BJ (cell line): ENCODE data around the gene SLC22A23. TPM values are rescaled to one million over a fixed set of nuclear protein-coding genes. Genes with fewer than 3 reads are reported as not detected.

Experiments
- CTCF ChIA-PET: fragments of 350-600 bp; formaldehyde crosslinking; extraction: SDS; loops from one replicate; lab custom pipeline; 2021; ENCODE audit warnings: antibody characterized with exemption, inconsistent platforms; lab: Yijun Ruan, JAX
- POLR2A ChIA-PET: fragments of 300-600 bp; sonication (Branson Sonifier 250); formaldehyde crosslinking; extraction: SDS; loops from one replicate; lab custom pipeline; 2021; ENCODE audit warnings: antibody characterized with exemption; lab: Charles Lee
- DNase-seq: peaks from one replicate; pipeline ENCODE4 v3.0.0-alpha.2; 2011; ENCODE audit warnings: low read depth
- H3K27me3 ChIP-seq: 2 replicates; pipeline ENCODE4 v1.6.0; 2011; ENCODE audit warnings: low read length; ENCODE audit not compliant: control insufficient read depth, insufficient read depth
- H3K36me3 ChIP-seq: 2 replicates; pipeline ENCODE4 v1.5.1; 2011; ENCODE audit warnings: low read length; ENCODE audit not compliant: control insufficient read depth, insufficient read depth
- H3K4me3 ChIP-seq: 2 replicates; pipeline ENCODE4 v1.5.1; 2011; ENCODE audit warnings: low read depth, mild to moderate bottlenecking, control low read depth, low read length
- polyA plus RNA-seq: library from polyadenylated mRNA; depleted of rRNA; stranded (reverse); fragments of >200 nt; gene quantifications from 2 replicates; pipeline ENCODE4 v1.2.3, GENCODE V29; 2011
- TF ChIP-seq, protein P1 (sequence below): IDR thresholded peaks from 2 replicates; pipeline ENCODE4 v1.5.1; 2011; ENCODE audit warnings: low read depth, mild to moderate bottlenecking, control low read depth, inconsistent platforms, low read length, moderate library complexity; ENCODE audit not compliant: insufficient read depth

Gene SLC22A23
- polyA plus RNA-seq, 1 experiment: 0.44 TPM

DNA sequence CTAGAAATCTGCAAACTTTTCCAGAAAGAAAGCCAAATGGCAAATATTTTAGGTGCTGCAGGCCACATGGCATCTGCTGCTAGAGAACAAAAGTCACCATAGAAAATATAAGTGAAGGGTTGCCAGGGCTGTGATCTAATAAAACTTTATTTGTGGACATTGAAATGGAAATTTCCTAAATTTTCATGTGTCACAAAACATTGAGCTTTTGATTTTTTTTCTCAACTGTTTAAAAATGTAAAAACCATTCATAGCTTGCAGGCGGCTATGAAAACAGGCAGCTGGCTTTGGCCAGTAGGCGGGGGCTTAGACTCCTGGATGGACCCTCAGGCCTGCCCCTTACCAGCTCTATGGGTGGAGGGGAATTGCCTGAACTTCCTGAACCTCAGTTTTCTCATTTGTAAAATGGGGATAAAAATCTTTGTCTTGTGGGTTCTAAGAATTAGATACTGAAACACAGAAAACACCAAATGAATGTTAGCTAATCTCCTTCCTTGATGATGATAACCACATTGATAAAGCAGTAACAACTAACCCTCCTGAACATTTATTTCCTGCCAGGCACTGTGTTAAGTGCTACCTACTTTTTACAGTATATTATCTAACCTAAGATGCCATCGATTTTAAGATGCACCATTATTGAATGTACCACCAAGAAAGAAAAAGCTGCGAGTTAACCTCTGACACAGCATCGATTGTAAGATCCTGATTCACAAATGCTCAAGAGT is 85.5 kb downstream of the SLC22A23 start:
- Histone ChIP-seq H3K27me3 (peaks cover 17% of the 10 kb centered on the region), H3K36me3 (no peaks in the 10 kb centered on the region), H3K4me3 (no peak overlapping the region)
- ChIA-PET CTCF (interaction anchor here (1.2 to 1.7 kb wide), 2 partner anchors 30 to 32 kb away, joined by 3 read pairs; no protein-coding TSS in a partner anchor), POLR2A (no interaction called here)
- TF ChIP-seq, protein P1, sequence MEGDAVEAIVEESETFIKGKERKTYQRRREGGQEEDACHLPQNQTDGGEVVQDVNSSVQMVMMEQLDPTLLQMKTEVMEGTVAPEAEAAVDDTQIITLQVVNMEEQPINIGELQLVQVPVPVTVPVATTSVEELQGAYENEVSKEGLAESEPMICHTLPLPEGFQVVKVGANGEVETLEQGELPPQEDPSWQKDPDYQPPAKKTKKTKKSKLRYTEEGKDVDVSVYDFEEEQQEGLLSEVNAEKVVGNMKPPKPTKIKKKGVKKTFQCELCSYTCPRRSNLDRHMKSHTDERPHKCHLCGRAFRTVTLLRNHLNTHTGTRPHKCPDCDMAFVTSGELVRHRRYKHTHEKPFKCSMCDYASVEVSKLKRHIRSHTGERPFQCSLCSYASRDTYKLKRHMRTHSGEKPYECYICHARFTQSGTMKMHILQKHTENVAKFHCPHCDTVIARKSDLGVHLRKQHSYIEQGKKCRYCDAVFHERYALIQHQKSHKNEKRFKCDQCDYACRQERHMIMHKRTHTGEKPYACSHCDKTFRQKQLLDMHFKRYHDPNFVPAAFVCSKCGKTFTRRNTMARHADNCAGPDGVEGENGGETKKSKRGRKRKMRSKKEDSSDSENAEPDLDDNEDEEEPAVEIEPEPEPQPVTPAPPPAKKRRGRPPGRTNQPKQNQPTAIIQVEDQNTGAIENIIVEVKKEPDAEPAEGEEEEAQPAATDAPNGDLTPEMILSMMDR: no peak
- no peak for DNase-seq

DNA sequence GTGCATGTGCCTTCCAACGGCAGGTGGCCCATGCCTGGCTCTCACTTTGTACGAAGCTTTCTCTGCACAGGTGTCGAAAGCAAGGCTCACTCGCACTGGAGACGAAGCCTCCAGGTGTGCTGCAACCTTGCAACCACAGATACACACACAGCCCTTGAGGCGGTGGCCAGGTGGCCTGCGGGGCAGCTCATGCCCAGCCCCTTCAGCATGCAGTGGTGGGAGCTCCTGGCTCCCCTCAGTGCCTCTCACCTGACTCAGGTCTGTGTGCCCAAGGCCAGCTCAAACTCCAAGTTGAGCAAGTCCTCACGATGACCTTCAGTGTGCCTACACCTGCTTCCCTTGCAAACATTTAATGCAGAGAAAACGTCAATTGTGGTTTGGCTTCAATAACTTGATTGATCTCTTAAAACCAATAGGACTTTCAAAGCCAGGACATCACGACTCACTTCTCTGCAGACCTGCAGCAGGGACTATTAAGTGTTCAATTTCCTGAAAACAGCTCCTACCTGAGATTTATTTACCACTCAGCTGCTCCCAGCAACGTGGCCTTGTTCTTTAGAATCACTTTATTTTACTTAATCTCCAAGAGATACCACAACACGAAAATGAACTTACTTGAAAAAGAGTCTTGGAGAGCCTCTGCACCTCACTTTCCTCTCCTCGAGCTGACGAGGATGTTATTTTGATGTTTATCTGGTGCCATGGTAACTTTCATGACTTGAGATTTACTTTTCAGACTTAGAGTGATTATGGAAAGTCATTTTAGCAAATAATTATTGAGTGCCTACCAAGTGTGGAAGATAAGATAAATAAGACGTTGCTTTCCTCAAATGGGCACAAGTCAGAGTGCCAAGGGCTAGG is 86.3 kb downstream of the SLC22A23 start:
- TF ChIP-seq, protein P1: no peak
- H3K36me3 ChIP-seq: no peaks in the 10 kb centered on the region
- ChIA-PET POLR2A (no interaction called here), CTCF (interaction anchor here (1.2 to 1.7 kb wide), 2 partner anchors 31 to 32 kb away, joined by 3 read pairs; no protein-coding TSS in a partner anchor)
- DNase-seq: no peak
- no peak overlapping the region for H3K4me3 ChIP-seq
- peaks cover 13% of the 10 kb centered on the region for H3K27me3 ChIP-seq

DNA sequence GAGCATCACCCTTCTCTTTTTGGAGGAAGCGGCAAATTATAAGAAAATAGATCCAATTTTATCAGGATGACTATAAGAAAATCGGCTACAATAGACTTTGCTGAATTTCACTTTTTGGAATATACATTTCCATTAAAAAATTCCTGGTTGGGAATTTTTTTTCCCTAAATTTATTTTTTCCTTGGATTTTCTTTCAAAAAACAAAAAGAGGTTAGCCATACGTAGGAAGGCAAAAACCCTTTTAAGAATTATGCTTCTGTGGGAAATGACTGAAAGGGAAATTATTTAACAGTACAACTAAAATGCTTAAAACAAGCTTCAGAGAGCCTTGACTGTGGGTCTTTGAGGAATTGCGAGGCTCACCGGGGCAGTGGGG is 86.9 kb downstream of the SLC22A23 start:
- ChIA-PET CTCF (no interaction called here), POLR2A (no interaction called here)
- Histone ChIP-seq H3K4me3 (no peak overlapping the region), H3K27me3 (peaks cover 13% of the 10 kb centered on the region), H3K36me3 (no peaks in the 10 kb centered on the region)
- DNase-seq: no peak
- TF ChIP-seq, protein P1: no peak

DNA sequence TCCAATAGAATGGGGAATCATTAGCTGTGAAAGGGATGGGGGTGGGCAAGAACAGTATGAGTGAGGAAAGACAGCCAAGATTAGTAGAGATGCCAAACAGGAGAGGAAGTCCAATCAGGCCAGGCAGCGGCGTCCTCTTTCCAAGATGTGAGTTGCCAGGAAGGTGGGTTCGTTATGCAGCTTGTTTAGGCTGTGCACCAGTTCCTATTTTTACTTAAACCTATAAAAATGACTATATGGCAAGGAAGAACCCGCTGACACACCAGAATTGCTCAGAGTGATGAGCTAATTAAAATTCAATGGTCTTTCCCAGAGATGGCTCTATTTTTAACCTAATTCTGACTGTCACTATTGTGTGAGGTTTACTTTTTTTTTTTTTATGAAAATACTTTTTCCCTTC is 88.2 kb downstream of the SLC22A23 start:
- no peak for DNase-seq

More for the DNA sequence above, 88.2 kb downstream of the SLC22A23 start:
- TF ChIP-seq, protein P1: no peak
- peaks cover 11% of the 10 kb centered on the region for H3K27me3 ChIP-seq
- H3K4me3 ChIP-seq: no peak overlapping the region
- no peaks in the 10 kb centered on the region for H3K36me3 ChIP-seq
- ChIA-PET POLR2A (no interaction called here), CTCF (no interaction called here)
